HG03378 (cell line): Measurements from ENCODE around the gene SLC11A1.

ENCODE experiments used
- ATAC-seq: cut with Tn5 transposase; IDR thresholded peaks from one replicate; pipeline ENCODE4 v1.9.1; 2021; ENCODE audit warnings: mild to moderate bottlenecking, moderate library complexity; ENCODE audit not compliant: unreplicated experiment

The SLC11A1 gene, protein sequence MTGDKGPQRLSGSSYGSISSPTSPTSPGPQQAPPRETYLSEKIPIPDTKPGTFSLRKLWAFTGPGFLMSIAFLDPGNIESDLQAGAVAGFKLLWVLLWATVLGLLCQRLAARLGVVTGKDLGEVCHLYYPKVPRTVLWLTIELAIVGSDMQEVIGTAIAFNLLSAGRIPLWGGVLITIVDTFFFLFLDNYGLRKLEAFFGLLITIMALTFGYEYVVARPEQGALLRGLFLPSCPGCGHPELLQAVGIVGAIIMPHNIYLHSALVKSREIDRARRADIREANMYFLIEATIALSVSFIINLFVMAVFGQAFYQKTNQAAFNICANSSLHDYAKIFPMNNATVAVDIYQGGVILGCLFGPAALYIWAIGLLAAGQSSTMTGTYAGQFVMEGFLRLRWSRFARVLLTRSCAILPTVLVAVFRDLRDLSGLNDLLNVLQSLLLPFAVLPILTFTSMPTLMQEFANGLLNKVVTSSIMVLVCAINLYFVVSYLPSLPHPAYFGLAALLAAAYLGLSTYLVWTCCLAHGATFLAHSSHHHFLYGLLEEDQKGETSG

DNA sequence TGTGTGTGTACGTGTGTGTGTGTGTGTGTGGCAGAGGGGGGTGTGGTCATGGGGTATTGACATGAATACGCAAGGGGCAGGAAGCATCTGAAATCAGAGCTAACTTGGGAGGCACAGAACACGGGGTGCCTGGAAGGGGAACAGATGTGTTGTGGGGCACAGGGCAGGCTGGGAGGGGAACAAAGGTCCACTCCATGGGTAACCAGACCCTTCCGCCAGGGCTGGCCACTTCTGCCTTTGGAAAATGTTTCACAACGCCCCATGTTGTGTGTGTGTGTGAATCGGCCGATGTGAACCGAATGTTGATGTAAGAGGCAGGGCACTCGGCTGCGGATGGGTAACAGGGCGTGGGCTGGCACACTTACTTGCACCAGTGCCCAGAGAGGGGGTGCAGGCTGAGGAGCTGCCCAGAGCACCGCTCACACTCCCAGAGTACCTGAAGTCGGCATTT lies at the start of gene SLC11A1:
Gene SLC11A1, plus strand, starts transcription at position 358 of the 451 bp plus-strand sequence. CDS start 96 bp downstream, outside the sequence.
- ATAC-seq: no peak

DNA sequence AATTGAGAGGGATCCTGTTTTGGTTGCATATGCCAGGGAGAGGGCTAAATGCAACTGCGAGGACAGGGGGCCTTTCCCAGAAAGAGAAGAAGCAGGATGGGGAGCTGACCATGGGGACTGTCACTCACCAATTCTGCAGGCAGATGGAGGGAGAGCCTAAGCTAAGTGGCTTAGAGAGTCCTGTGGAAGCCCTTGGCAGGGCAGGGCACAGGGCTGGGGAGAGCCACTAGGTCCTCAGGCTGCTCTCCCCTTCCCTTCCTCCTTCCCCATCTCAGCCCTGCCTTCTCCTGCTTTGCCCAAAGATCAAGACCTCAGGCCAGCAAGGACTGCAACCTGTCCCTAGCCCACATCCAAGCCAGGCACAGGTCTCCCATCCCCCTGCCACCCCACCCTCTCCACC lies 49.8 kb upstream of the SLC11A1 start:
- ATAC-seq: no peak

DNA sequence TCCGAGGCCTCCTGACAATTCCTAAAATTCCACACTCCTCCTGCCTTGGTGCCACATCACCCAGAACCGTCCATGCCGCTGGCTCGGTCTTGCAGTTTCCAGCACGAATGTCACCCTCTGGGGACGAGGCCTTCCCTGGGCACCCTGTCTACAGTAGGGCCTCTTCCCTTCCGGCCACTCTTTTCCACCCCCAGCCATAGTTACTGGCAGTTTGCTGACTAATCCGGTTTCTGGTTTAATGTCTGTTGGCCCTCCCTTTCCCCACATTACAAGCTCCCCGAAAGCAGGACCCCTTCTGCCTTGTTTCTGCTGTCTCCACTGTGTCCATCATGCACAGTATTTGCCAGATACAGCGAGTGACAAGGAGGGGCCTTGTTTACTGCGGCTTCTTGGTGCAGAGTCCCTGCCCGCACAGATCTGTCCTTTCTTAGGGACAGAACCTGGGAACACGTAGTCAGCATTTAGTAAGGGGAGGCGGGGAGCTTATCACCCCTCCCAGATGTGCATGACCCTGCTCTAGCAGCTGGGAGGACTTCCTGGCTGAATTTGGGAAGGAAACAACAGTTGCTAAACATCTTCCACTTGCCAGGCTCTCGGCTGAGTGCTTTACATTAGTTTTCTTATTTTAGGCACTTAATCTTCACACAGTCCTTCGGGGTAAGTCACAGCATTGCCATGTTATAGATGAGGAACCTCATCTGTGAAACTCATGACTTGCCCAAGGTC lies 49.0 kb upstream of the SLC11A1 start:
- no peak for ATAC-seq

DNA sequence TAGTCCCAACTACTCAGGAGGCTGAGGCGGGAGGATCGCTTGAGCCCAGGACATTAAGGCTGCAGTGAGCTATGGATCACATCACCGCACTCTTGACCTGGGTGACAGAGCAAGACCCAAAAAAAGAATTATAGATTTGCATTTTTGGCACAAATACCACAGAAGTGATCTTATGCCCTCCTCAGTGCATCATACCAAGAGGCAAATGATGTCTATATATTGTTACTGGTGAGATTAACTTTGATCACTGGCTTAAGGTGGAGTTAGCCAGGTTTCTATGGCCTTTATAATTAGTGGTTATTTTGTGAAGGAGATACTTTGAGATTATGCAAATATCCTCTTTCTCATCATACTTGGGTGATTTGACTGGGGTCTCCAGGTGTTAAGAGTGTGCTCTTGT lies 47.5 kb upstream of the SLC11A1 start:
- ATAC-seq: no peak

DNA sequence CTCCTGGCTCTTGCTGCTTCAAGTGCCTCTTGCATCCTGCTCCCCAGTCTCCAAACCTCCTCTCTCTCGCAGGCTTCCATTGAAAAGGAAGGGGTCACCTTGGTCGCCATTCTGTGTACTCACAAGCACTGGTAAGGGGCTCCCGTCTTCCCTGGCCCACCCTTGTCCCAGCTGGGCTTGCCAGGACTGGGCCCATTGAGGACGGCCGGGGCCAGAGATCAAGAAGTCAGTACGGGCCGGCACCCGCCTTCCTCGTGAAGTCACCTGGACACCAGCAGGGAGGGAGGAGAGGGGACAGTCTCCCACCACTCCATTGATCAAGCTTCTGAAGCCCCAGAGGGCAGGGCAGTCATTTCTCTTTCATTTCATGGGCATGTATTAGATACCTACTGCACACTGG lies 41.4 kb upstream of the SLC11A1 start:
- no peak for ATAC-seq

DNA sequence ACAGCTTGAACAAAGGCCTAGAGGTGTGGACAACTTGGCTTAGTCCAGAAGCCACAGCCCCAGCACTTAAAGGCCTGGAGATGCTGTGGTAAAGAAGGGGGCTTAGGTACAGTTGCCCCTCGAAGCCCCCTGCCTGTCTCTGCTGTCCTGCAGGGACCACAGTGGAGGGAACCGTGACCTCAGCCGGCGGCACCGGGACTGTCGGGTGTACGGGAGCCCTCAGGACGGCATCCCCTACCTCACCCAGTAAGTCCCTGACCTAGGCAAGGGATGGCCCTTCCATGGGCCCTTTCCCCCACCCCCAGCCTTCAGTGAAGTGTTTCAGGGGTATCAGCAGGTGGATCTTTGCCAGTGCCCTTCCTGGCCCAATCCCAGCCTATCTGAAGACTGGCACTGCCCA lies 40.7 kb upstream of the SLC11A1 start:
- ATAC-seq: no peak

DNA sequence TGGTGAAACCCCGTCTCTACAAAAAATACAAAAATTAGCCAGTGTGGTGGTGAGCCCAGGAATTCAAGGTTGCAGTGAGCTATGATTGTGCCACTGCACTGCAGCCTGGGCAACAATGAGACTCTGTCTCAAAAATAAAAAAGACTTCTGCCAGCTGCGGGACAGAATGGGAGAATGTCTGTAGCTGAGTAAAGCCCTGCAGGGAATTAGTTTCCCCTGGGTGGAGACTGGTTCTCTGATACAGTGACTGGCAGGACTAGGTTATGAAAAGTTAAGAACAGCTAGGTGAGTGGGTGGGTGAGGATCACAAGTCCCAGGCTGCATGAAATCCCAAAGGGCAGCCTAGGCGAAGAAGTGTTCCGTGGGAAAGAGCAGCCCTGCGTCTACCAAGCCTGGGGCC lies 39.2 kb upstream of the SLC11A1 start:
- no peak for ATAC-seq

DNA sequence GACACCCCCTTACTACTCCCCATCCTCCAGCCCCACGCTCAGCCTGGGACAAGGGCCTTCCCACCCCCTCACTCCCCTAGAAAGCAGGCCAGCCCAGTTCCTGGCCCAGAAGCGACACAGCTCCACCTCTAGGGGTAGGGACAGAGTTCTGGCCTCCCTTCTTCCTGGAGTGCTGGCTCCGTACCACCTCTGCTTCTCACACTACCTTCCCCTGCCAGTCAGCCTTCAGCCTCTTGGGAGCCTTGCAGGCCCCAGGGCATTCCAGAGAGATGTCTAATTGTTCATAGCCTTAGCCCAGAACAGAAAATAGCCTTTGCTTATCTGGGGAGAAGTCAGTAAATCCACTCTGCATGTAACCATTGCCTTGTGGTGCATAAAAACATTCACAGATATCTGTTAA lies 38.5 kb upstream of the SLC11A1 start:
- no peak for ATAC-seq

DNA sequence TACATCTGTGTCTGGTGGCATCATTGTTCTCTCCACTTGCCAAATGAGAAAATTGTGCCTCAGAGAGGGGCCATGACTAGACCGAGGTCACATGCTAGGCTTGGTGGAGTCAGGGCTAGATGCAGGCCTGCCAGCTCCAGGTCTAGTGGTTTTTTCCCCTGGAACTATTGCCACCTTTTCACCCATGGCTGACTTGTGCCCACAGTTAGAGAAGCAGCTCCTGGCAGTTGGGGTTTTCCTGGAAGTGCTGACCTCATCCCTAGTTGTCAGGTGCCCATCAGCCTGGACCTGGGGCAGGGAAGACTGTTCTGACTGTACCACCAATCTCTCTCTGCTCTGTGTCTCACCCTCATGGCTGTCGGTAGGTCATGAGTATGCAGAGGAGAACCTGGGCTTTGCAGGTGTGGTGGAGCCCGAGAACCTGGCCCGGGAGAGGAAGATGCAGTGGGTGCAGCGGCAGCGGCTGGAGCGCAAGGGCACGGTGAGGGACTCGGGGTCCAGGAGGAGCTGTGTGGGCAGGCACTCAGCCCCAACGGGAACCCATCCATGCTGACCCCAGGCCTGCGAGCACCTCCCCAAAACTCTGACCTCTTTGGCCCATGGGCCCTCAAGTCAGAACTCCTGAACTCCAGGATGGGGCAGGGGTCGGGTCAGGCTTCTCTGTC lies 37.9 kb upstream of the SLC11A1 start:
- ATAC-seq: no peak

DNA sequence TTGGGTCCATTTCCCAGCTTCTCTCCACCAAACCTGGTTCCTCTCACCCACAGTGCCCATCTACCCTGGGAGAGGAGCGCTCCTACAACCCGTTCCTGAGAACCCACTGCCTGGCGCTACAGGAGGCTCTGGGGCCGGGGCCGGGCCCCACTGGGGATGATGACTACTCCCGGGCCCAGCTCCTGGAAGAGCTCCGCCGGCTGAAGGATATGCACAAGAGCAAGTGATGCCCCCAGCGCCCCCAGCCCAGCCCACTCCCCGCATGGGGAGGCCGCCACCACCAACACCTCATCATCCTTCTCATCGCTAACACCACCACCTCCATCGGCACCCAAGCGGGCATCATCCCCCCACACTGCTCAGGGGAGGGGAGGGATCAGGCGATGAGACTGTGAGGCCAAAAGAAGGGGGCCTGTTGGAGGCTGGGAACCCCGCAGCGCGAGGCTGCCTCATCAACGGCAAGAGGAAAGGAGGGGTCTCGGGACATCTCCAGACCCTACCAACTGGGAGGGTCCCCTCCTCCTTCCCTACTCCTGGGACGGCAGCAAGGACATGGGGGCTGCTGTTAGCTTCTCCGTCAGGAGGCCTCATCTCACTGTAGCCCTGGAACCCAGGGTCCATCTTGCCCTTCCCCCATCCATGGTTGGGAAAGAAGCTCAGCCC lies 37.2 kb upstream of the SLC11A1 start:
- ATAC-seq: no peak

DNA sequence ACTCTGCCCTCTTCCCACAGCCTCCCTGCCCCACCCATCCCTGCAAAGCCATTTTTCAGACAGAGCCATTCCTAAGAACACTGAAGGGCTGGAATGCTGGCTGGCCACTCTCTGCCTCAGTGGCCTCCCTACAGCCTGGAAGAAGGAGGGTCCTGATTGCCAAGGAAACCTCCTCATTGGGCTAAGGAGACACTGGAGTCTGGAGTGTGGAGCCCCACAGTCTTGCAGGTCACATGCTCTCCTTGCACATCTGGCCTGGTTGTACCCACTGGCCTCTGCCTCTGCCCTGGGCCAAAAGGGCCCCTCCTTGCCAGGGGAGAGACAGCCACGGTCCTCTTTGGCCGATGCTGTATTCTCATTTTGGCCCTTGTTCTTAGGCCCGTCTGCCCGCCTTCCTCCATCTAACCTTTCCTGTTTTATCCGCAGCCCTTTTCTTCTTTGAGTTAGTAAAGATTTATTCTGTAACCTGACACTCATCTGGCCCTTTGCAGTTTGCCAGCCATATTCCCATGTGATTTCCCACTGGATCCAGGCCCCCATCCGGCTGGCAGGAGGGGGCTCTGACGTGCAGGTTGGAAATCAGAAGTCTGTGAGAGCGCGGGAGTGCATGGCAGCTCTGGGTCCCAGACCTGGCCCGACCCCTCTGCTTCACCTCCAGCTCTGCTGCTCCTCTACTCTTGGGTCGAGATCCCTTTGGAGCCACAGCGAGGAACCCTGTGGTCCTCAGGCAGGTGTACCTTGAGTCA lies 36.4 kb upstream of the SLC11A1 start:
- ATAC-seq: no peak

DNA sequence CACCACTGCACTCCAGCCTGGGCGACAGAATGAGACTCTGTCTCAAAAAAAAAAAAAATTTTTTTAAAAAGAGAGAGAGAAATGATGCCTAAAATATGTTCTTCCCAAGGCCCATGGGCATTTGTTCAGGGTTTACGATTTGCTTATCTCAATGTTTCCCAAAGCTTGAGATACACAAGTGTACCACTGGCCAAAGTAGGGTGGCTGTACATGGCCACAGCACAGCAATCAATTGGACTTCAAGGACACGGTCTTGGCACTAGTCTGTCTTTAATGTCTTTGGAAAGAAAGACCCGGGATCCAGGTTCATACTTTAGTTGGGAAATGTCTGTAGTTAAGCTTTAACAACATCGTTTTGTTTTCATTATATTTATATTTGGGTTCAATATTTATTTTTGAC lies 34.9 kb upstream of the SLC11A1 start:
- no peak for ATAC-seq

DNA sequence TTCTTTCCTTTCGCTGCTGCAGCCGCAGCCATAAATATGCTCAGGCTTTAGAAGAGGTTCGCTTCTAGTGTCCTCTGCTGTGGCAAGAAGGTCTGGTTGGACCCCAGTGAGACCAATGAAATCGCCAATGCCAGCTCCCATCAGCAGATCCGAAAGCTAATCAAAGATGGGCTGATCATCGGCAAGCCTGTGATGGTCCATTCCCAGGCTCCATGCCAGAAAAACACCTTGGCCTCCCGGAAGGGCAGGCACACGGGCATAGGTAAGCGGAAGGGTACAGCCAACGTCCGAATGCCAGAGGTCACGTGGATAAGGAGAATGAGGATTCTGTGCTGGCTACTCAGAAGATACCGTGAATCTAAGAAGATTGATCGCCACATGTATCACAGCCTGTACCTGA lies 28.0 kb upstream of the SLC11A1 start:
- ATAC-seq: no peak

DNA sequence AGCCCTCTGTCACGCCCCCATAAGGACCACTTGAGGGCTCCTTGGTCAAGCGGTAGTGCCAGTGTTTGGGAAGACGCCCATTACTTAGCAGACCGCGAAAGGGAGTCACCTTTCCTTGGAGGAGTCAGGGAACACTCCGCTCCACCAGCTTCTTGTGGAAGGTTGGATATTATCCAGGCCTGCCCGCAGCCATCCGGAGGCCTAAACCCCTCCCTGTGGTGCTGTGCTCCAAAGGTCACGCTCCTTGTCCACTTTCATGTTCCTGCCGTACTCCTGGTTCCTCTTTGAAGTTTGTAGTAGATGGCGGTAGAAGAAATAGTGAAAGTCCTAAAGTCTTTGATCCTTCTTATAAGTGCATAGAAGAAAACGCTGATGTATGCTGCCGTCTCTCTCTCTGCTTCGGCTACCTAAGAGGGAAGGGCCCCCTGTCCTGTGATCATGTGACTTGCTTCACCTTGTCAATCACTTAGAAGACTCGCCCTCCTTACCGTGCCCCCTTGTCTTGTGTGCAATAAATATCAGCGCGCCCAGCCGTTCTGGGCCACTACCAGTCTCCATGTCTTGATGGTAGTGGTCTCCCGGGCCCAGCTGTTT lies 27.1 kb upstream of the SLC11A1 start:
- ATAC-seq: no peak

DNA sequence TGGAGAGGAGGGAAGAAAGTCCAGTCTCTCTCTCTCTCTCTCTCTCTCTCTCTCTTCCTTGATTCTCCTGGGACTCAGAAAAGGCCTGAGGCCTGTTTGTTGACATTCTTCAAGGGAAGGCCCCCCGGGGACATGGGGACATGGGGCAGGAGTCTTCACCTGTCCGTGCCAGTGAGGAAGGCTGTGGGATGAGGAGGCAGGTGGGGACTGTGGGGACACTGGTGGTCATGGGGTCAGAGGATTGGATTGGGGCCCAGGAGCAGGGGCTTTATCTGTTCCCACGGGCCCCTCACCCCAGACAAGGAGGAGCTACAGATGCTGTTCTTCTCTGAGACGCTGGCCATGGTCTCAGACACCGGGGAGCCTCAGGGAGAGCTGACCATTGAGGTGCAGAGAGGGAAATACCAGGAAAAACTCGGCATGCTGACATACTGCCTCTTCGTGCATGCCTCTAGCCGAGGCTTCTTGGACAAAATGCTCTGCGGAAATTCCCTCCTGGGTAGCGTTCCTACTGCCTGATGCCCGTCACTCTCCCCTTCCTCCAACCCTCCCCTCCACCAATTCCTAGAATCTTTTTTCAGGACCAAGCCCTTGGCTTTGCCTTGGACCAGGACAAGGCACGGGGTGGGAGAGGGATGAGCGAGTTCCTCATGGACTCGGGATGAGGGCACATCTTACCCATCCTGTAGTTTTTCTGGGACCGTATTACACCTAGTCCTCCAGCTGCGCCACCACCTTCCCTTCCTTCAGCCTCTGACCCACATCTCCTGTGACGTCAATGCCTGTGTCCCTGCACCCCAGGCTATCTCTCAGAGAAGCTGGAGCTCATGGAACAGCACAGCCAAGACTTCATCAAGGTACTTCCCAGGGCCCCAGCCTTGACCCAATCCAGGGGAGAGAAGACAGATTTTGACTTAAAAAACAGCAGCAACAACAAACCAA lies 24.6 kb upstream of the SLC11A1 start:
- ATAC-seq: no peak

DNA sequence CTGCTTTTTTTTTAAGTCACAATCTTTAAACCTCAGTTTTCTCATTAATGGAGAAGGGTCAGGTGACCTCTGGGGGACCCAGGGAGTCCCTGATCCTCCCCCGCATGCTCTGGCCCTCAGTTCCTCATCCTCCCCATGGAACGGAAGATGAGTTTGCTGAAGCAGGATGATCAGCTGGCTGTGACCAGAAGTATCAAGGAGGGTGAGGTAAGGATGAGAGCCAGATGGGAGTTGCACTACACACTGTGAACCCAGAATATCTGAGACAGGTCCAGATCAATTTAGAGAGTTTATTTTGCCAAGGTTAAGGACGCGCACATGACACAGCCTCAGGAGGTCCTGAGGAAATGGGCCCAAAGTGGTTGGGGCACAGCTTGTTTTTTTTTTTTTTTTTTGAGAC lies 21.6 kb upstream of the SLC11A1 start:
- no peak for ATAC-seq

DNA sequence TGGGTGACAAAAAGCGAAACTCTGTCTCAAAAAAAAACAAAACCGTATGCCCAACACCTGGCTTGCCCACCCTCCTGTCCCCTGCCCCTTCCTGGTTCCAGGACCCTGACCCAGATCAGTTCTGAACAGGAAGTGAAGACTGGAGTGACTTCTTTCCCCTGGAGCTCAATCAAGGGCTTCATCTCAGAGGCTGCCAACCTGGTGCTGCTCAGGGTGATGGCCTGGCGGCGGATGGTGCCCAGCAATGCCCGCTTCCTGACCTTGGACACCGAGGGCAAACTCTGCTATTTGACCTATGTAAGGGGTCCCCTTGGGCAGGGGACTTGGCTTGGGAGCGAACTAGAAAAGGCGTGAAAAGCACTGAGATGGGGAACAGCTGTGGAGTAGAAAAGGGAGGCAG lies 19.5 kb upstream of the SLC11A1 start:
- ATAC-seq: no peak

DNA sequence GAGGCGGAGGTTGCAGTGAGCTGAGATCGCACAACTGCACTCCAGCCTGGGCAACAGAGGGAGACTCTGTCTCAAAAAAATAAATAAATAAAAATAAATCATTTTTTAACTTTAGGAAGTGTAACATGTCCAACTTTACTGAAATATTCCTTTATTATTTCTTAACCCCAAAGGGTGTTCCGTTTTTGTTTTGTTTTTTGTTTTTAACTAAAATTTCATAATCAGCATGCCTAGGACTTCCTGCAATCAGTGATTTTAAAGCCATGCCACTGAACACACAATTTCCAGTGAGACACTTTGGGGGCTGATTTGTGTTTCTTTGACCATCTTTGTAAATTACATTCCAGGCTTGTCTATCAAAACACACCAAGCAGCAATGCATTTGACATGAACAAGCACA lies 18.3 kb upstream of the SLC11A1 start:
- ATAC-seq: no peak

DNA sequence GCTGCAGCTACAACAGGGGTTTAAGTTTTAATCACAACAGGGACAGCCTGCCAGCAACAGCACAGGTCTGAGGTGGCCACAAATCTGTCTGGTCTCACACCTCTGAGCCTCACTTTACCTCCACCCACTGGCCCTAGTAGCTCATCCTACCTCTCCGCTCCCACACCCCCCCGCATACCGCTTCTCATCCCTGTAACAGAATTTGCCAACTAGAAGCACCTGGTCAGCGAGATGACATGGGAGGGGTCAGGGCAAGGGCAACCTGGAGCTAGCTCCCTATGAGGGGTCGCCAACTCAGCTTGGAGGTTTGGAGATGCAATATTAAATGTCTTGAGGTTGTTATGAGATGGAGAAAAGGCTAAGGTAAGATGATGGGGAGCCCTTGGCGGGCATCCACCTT lies 17.9 kb upstream of the SLC11A1 start:
- no peak for ATAC-seq
